GM19395 (cell line): ENCODE data around the gene MRPL24.
"Not testable (repeated sequence)": the region's sequence is repeated elsewhere in the genome, so short reads cannot be mapped to it uniquely, and the experiment has no call there.

ENCODE experiments used
- ATAC-seq: cut with Tn5 transposase; IDR thresholded peaks from one replicate; pipeline ENCODE4 v1.9.1; 2021; ENCODE audit warnings: mild to moderate bottlenecking, moderate library complexity; ENCODE audit not compliant: unreplicated experiment

MRPL24 gene

GRCh38 chr1:156760092-156760795 is 19.4 kb upstream of the MRPL24 start:
- no peak for ATAC-seq

- not testable (repeated sequence) for ATAC-seq
Measured at GRCh38 chr1:156757572-156758253, 16.8 kb upstream of the MRPL24 start.

DNA sequence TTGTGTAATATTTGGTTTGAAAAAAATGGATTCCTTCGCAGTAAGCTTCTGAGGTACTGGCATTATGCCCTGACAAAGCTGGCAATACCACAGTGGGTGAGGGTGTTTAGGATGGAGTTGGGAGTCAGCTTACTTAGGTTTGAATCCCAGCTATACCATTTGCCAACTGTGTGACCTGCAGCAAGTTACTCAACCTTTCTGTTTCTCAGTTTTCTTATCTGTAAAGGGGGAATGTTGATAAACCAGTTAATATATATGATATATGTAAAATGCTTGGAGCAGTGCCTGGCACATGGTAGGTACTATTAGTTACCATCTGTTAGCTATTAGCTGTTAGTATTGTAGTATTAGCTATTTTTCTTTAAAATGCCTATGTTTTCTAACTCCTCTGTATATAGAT is 15.5 kb upstream of the MRPL24 start:
- ATAC-seq, result no peak

- ATAC-seq, result no peak
Measured at GRCh38 chr1:156755527-156755950, 14.7 kb upstream of the MRPL24 start.

DNA sequence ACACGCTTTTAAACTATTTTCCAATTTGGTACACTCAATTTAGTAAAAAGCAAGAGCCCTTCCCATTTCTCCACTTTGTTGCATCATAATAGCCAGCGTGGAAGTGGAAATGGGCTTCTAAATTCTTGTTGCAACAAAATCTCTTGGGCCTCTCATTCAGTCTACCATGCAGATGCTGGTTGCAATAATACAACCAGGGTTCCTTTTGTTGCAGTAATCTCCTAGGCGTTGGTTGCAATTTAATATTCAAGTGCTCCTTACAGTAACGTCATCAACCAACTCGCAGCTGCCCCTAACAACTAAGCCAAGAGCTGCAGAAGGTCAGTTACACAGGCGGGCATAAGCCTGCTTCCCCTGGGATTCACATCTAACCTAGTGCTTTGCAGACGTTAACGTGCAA is 13.3 kb upstream of the MRPL24 start:
- no peak for ATAC-seq

DNA sequence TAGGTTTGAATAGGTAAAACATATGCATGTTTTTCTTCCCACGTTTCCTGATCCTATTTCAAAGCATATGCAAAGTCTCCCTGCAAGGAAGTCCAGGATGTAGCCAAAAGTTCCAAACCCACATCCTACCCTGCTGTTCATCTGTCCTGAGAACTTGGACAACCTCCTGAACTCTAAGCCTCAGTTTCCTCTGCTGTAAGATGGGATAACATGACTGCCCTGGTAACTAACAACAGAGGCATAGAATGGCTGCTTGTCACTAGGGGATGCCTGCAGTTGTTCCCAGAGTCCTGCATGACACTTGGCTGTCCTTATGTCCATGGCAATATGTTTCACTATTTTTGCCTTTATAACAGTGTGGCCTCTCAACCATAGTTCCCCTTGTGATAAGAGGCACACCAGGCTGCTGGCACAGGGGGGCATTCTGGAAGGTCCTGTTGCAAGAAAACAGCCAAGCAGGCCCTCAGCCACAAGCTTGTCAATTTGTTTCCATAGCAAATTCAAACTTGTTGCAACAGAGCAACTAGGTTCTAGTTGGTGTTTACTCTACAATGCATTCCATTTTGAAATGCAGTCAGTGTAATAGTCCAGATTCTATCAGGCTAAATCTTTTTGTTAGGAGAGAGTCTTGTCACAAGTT is 12.1 kb upstream of the MRPL24 start:
- ATAC-seq, result no peak

GRCh38 chr1:156751757-156752481 is 11.0 kb upstream of the MRPL24 start:
- no peak for ATAC-seq

GRCh38 chr1:156751451-156751756 is 10.5 kb upstream of the MRPL24 start, which contains the start of gene HDGF:
TSS of gene HDGF (minus strand) at chr1:156751675. CDS start at chr1:156751429, 246 bp downstream.
- ATAC-seq, result no peak

DNA sequence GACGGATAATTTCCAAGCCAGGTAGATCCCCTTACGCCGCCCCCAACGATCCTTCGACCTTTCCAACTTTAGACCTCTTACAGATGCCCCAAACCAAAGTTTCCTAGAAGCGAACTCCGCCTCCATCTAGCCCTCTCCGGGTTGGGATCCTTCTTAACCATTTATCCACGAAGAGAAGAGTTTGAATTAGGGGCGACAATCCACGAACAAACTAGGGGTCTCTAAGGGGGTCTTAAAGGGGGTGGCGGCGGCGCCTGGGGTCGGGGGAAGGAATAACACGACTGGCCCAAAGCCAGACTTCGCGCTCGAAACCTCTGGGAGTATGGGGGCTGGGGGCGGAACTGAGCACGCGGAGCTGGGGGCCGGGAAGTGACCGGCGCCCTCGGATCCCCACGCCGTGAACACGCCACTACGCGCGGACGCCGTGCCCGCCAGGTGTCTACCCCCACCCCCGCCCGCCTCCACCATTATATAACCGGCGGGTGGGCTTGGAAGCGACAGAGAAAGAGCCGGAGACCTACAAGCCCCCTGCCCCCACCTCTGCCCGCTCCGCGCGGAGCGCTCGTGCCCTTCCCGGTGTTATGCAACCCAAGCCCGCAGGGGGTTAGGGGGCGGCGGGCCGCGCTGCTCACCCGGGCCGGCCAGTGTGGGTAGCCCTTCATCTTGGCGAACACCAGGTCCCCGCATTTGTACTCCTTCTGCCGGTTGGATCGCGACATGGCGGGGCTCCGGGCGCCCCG is 10.0 kb upstream of the MRPL24 start:
- no peak for ATAC-seq

GRCh38 chr1:156750191-156750672 is 9.3 kb upstream of the MRPL24 start:
- ATAC-seq, result no peak

DNA sequence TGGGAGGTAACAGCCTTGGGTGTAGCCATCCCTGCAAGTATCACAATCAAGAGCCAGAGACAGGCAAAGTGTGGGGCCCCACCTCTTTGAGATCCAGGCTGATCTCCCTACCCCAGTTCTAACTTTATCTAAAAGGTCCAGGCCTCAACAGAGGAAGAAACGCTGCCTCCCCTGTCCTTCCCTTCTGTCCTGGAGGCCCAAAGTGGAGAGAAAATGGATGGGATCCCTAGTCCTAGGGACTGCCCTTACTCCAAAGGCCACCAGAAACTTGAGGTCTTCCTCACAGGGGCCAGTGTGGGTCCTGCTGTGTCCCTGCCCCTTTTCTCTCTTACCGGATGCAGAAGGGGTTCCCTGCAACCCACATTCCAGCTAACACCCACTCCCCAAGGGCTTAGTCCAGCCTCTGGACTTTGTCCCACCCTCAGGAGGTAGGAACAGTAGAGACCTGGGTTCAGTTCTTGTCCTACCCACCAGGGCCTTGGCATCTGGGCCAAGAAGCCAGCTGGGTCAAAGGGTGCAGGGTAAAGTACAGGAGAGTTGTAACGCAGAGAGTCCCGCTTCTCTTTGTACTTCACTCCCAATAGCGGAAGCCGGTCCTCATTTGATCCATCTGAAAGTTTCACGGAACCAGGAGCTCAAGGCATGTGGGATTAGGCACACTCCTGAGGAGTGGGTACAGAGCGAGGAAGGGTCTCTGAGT is 8.7 kb upstream of the MRPL24 start:
- no peak for ATAC-seq

DNA sequence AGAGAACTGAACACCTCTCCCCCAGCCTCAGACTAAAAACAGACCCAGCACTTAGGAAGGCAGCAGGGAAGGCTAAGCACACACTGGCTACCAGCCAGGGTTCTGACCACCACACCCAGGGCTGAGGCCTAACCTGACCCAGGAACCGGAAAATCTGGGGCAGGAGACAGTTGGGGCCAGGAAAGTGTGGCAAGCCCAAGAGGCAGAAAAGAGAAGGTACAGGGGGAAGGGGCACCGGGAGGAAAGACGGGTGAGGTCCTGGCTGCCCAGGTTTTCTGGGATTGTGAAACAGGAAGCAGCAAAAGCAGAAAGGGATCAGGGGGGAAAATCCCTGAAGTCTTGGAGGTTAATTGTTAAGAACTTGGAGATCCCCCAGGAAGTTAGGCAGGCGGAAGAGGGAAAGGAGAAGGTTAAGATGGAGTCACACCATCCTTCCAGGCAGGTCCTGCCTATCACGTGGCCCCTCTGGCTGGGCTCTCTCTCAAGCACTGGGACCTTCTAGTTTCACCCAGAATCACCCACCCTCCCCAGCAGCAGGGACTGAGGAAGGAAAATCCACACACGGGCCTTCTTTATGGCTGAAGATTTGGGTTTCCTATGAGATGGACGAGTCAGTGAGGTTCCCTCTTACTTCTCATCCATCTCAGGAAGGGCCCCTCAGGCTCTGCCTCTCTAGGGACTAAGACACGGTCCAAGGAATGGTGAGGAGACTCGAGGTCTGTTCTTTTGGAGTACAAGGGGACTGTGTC is 8.0 kb upstream of the MRPL24 start:
- no peak for ATAC-seq

DNA sequence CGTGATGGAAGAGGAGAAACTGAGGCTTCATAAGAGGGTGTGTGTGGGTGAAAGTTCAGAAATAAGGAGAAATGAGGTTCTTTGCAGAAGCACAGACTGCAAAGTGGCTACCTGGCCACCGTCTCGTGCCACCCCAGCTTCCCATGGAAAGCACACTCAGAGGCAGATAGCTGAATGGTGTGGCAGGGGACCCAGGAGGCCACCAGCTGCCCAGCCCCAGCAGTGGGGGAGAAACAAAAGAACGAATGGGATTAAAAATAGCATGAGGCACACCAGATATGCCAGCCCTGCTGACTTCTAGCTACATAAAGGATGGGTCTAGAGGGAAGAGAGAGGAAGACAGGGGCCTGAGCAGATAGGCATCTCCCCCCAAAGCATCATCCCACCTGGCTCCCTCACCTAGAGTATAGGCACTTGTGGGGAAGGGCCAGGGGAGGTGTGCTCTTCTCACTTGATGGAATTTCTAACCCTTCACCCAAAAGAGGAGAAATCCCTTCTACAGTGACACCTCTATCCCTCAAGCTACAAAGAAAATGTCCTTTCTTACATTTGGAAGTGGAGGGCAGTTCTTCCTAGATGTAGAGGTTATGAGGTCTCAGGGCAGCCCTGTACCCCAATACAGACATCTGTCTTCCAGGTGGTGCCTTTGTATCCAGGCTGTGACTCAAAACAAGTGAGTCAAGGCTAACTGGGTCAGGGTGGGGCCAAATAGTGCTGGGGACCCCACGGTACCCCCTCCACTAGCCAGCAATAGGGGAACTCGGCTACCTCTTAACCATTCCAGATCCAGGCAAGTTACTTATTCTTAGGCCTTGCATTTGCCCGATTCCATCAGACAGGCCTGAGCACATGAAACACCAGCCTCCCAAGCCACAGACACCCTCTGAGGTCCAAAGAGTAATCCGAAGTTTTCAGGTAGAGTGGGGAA is 7.1 kb upstream of the MRPL24 start:
- no peak for ATAC-seq

DNA sequence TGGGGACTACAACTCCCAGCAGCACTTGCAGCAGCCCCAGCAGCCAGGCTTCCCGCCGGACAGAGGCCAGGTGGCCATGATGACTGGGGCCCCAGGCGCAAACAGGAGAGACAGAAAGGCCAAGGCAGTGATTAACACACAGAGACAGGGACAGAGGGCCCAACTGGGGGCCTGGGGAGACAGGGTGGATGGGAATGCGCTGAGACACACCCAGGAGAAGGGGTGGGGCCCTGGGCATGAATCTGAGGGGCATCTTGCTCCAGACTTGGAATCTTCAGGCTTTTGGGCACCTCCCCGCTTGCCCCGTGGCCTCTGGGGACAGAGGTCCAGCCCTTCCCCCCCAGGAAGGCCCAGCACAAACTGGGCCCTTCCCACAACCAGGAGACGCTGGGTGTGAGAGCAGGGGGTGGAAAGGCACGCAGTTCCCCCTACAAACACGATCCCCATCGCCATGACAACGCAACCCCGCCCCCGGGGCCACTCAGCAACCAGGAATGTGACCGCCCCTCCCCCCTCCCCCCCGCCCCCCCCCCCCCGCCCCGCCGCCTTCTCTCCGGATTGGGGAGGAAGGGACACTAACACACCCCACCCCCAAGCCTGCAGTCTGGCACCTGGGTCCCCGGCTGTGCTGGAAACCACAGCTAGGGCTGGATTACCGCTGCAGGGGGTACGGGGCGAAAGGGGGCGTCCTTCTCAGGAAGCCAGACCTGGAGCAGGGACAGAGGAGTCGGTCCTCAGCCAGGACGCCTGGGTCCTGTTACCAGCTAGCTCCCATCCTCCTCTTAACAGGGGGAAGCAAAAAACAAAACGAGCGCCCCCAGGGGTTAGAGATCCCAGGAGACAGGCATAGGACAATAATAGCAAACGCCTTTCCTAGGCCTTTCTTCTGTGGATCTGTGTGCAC is 6.1 kb upstream of the MRPL24 start:
- ATAC-seq, result no peak

DNA sequence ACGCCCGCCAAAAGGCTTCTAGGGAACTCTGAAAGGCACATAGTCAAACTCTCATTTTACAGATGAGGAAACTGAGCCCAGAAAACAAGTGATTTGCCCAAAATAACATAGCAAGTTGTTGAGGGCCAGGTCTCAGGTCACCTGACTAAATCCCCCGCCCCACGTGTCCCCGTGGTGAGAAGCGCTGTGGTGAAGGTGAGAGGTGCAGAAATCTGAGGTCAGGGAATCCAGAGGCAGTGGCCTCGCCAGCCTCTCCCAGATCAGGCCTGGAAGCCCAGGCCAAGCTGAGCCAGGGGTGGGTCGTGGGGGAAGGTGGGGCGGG is 5.5 kb upstream of the MRPL24 start:
- ATAC-seq, result no peak

DNA sequence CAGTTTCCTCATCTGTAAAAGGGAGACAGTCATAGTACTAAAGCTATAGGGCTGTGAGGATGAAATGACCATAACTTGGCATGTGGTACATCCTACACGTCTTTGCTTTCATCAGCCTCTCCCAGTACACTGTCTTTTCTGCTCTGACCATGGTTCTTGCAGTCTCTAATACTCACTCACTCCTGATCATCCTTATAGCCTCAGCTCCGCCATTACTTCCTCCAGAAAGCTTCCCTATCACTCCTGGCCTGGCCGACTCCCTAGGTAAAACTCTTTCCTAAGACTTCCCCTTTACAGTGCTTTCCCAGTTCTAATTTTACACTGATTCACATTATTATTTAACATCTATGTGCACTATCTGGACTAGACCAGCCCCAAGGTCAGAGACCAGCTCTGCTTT is 5.0 kb upstream of the MRPL24 start:
- ATAC-seq, result no peak

GRCh38 chr1:156744786-156745419 is 4.0 kb upstream of the MRPL24 start:
- no peak for ATAC-seq
